Measurements from ENCODE around the gene HSPB7.
A peak's percentile ranks its signal among the peaks of the same experiment; 100 is the strongest.
"Not testable (repeated sequence)": the region's sequence is repeated elsewhere in the genome, so short reads cannot be mapped to it uniquely, and the experiment has no call there.

The HSPB7 gene

DNA sequence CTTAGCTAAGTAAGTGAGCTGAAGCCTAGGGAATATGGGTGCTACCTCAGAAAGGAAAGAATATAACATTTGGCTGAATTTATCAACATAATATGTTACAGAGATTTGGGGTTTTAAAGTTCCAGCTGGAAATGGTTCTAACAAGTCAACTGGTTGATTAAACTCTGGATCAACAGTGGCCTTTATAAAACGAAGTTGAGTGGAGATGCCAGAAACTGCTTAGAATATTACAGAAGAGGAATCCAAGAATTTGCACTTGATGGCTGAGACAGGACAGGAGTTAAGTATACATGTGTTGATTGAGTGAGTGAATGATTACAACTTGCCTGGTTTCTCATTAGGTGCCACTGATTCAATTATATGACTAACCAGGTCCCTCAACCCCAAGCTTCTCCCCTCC, 34.6 kb downstream of the HSPB7 start:
- DNase-seq (ENCODE audit: low read depth in 1 of 2, low spot score in 1 of 2) = no peak

GRCh38 chr1:15981679-15982078, 36.2 kb downstream of the HSPB7 start:
- DNase-seq (ENCODE audit: low read depth in 1 of 2, low spot score in 1 of 2) = no peak

DNA sequence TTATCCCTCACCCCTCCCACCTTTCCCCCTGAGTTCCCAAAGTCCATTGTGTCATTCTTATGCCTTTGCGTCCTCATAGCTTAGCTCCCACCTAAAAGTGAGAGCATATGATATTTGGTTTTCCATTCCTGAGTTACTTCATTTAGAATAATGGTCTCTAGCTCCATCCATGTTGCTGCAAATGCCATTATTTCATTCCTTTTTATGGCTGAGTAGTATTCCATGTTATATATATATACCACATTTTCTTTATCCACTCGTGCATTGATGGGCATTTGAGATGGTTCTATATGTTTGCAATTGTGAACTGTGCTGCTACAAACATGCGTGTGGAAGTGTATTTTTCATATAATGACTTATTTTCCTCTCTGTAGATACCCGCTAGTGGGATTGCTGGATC, 39.9 kb downstream of the HSPB7 start:
- DNase-seq (ENCODE audit: low read depth in 1 of 2, low spot score in 1 of 2) = not testable (repeated sequence)

DNA sequence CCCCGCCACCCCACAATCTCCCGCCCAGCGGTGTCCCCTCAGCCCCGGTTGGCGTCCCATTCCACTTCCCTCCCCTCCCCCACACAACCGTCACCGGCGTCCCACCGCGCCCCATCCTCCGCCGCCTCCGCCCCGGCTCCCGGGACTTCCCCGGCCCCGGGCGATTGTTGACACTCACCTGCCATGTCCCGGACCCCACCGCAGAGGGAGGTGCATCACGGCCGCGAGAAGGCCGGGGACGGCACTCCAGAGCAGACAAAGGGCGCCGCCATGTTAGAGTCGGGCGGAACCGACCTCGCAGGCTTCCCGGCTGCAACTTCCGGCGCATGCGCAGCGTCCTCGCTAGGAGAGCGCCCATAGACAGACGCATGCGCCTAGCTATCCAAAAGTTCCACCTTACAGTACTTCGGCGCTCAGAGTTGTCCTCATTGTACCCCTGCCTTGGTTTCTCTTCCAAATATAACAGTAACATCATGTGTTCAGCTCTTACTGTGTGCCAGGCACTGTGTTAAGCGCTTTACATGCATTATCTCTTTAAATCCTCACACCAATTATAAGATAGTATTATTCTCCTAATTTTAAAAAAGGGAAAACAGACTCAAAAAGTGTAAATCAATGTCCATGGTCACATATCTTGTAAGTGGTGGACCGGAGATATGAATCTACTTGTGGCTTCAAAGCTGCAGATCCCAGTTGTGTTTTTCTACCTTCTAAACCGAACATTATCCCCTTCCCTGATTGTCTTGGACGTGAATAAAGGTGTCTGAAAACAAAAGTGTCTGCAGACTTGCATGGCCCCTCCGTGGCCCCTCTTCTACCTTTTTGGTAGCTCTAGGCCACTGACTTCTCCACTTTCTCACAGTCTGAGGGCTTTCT, 41.8 kb downstream of the HSPB7 start, which contains the start of gene ZBTB17:
ZBTB17 (minus strand) TSS at position 297 of the 876 bp plus-strand sequence. CDS start 27,606 bp downstream, outside the sequence.
- DNase-seq (ENCODE audit: low read depth in 1 of 2, low spot score in 1 of 2) = peak; percentile 87 to 93

GRCh38 chr1:15975358-15975804, 42.5 kb downstream of the HSPB7 start:
- peak; percentile 18 to 70 for DNase-seq (ENCODE audit: low read depth in 1 of 2, low spot score in 1 of 2)

DNA sequence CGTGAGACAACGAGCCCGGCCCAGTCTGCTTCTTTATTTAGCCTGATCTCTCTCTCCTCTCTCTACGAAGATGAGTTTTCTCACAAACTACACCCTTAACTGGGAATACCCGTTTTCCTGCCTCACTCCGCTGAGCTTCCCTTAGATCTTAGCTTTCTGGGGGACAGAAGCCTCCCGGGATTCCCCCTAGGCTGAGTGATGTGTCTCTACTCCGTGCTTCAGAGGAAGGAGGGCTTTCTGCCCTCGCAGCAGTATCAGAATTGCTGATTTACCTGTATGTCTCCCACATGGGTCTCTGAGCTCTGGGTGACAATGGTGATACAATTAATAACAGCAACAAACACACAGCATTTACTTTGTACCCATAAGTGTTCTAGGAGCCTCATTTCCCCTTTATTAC, 43.0 kb downstream of the HSPB7 start:
- no peak for DNase-seq (ENCODE audit: low read depth in 1 of 2, low spot score in 1 of 2)

DNA sequence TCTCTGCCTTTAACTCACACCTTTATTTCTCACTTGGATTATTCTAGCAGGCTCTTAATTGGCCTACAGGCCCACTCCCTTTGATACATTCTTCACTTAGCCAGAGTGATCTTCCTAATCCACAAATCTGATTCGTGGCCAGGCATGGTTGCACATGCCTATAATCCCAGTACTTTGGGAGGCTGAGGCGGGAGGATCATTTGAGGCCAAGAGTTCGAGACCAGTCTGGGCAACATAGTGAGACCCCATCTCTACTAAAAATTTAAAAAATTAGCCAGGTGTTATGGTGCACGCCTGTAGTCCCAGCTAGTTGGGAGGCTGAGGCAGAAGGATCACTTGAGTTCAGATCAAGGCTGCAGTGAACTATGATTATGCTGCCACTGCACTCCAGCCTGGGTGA, 44.1 kb downstream of the HSPB7 start:
- DNase-seq (ENCODE audit: low read depth in 1 of 2, low spot score in 1 of 2) = no peak

GRCh38 chr1:15972409-15972808, 45.4 kb downstream of the HSPB7 start:
- DNase-seq (ENCODE audit: low read depth in 1 of 2, low spot score in 1 of 2) = no peak

GRCh38 chr1:15970911-15971310, 46.9 kb downstream of the HSPB7 start:
- no peak for DNase-seq (ENCODE audit: low read depth in 1 of 2, low spot score in 1 of 2)

- no peak for DNase-seq (ENCODE audit: low read depth in 1 of 2, low spot score in 1 of 2)
Observed at GRCh38 chr1:15969321-15969880, 48.4 kb downstream of the HSPB7 start.

- DNase-seq (ENCODE audit: low read depth in 1 of 2, low spot score in 1 of 2) = no peak
Observed at GRCh38 chr1:15968172-15968571, 49.7 kb downstream of the HSPB7 start.

- DNase-seq (ENCODE audit: low read depth in 1 of 2, low spot score in 1 of 2) = no peak
Observed at GRCh38 chr1:15966956-15967344, 50.9 kb downstream of the HSPB7 start.

- peak in 1 of 2 donors; percentile 65 for DNase-seq (ENCODE audit: low read depth in 1 of 2, low spot score in 1 of 2)
Observed at GRCh38 chr1:15966081-15966955, 51.5 kb downstream of the HSPB7 start.

DNA sequence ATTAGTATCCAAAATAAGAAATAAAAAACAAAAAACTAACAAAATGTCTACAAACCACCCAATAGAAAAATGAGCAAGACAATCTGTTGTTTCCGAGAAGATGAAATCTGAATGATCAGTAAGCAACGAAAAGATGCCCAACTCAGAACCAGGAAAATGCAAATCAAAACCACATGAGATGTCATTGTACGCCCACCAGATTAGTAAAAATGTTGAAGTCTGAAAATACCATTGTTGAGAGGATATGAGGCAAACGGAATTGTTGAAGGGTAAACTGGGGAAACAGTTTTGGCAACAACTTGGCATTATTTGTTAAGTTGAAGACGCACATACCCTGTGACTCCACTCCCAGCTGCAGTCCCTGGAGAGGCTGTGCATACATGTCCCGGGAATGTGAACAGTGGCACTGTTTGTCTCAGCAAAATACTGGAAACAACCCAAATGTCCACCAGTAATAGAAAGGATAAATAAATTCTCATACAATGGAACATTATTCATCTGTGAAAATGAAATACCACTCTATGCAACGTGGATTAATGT, 52.5 kb downstream of the HSPB7 start:
- DNase-seq (ENCODE audit: low read depth in 1 of 2, low spot score in 1 of 2) = no peak

Data from activated T-helper 1 cell treated with anti-CD3 and anti-CD28 coated beads, Interleukin-2, amount 50 U/mL, for 16 hours (primary cell).